ENCODE data around the gene NEURL3. TPM values are rescaled to one million over a fixed set of nuclear protein-coding genes. Genes with fewer than 3 reads are reported as not detected.
A peak's percentile ranks its signal among the peaks of the same experiment; 100 is the strongest.

NEURL3 gene
- total RNA-seq, 1 experiment from 2014 or later = not detected

GRCh38 chr2:96520697-96521096 lies 15.5 kb upstream of the NEURL3 start:
- in situ Hi-C loops (cut with HindIII; ENCODE audit: low pct_unique_long_range_greater_than_20kb, low sequenced_read_pairs) = no loop called here
- DNase-seq (ENCODE audit: low read depth, low spot score) = no peak

DNA sequence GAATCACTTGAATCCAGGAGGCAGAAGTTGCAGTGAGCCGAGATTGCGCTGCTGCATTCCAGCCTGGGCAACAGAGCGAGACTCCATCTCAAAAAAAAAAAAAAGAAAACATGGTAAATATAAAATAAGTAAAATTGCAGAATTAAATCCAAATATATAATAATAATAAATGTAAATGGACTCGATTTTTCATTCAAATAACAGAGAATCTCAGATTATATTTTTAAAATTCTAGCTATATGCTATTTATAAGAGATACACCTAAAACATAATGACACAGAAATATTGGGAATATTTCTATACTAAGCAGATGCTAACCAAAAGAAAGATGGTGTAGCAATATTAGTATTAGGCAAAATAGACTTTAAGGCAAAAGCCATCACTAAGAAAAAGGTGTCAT lies 15.1 kb upstream of the NEURL3 start:
- in situ Hi-C loops (cut with HindIII; ENCODE audit: low pct_unique_long_range_greater_than_20kb, low sequenced_read_pairs) = no loop called here
- no peak for DNase-seq (ENCODE audit: low read depth, low spot score)

DNA sequence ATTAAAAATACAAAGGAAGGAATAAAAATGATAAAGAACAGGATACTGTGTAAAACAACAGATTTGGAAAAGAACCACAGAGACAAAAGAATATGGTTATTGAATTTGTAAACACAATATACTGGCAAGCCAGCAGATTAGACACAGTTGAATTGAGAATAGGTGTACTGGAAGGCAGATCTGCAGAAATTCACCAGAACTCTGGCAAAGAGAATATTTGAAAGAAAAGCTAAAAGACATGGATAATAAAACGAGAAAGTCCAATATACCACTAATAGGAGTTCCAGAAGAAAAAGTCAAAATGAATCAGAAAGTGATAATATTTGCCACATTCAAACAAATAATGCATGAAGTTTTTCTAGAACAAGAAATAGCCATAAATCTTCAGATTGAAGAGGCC lies 11.9 kb upstream of the NEURL3 start:
- no peak for DNase-seq (ENCODE audit: low read depth, low spot score)
- in situ Hi-C loops (cut with HindIII; ENCODE audit: low pct_unique_long_range_greater_than_20kb, low sequenced_read_pairs) = no loop called here

GRCh38 chr2:96514521-96514920 lies 9.4 kb upstream of the NEURL3 start:
- DNase-seq (ENCODE audit: low read depth, low spot score) = no peak
- in situ Hi-C loops (cut with HindIII; ENCODE audit: low pct_unique_long_range_greater_than_20kb, low sequenced_read_pairs) = no loop called here

DNA sequence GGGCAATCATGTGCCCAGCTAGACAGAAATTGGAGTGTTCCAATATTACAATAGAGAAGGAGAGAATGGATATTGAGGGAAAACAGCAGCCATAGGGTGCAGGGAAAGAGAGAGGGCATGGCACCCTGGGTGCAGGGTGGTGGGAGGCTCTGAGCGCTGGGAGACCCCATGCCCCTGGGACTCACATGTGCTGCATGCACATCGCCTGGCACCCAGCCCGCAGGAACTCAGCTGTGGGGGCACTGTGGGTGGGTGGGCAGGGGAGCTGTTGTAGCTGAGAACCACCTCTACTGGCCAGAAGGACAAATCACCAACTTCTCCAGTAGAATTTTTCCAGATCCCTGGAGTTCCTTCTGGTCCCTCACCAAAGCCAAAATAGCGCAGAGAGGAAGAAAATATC lies 7.2 kb upstream of the NEURL3 start:
- DNase-seq (ENCODE audit: low read depth, low spot score) = no peak
- in situ Hi-C loops (cut with HindIII; ENCODE audit: low pct_unique_long_range_greater_than_20kb, low sequenced_read_pairs) = no loop called here

DNA sequence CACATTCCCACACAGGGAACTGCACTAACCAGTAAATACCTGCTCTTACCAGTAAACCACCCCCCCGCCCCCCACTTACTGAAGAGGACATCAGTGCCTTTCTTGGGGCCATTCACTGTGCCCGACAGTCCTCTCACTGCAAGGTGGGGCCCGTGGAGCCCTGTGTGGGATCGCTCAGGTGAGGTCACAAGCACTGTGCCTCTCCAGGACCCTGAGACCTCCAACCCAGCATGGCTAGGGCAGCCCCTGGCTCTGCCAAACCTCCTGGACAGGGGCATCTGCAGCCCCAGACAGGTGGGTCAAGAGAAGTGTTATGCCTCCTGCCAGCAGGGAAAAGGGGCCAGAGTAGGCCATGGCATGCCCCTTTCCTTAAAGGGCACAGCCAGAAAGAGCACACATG lies 6.7 kb upstream of the NEURL3 start:
- no peak for DNase-seq (ENCODE audit: low read depth, low spot score)
- in situ Hi-C loops (cut with HindIII; ENCODE audit: low pct_unique_long_range_greater_than_20kb, low sequenced_read_pairs) = no loop called here

GRCh38 chr2:96510931-96511595 lies 5.9 kb upstream of the NEURL3 start:
- DNase-seq (ENCODE audit: low read depth, low spot score) = no peak
- in situ Hi-C loops (cut with HindIII; ENCODE audit: low pct_unique_long_range_greater_than_20kb, low sequenced_read_pairs) = no loop called here

DNA sequence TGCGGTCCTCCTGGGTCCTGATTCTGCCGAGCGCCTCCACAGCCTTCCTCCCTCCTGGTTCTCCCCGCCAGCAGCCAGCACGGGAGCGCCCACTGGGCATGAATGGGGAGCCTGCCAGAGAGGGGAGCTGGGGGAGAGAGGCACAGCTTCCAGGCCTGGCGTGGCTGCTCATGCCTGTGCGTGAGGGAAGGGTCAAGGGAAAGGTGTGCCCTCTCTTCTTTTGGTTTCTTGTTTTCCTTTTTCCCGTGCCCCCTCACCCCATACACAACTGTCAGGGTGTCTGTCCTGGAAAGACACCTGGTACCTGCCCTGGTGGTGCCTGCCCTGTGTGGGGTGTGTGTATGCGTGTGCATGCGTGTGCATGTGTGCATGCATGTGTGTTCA lies 4.7 kb upstream of the NEURL3 start:
- no peak for DNase-seq (ENCODE audit: low read depth, low spot score)
- in situ Hi-C loops (cut with HindIII; ENCODE audit: low pct_unique_long_range_greater_than_20kb, low sequenced_read_pairs) = no loop called here

DNA sequence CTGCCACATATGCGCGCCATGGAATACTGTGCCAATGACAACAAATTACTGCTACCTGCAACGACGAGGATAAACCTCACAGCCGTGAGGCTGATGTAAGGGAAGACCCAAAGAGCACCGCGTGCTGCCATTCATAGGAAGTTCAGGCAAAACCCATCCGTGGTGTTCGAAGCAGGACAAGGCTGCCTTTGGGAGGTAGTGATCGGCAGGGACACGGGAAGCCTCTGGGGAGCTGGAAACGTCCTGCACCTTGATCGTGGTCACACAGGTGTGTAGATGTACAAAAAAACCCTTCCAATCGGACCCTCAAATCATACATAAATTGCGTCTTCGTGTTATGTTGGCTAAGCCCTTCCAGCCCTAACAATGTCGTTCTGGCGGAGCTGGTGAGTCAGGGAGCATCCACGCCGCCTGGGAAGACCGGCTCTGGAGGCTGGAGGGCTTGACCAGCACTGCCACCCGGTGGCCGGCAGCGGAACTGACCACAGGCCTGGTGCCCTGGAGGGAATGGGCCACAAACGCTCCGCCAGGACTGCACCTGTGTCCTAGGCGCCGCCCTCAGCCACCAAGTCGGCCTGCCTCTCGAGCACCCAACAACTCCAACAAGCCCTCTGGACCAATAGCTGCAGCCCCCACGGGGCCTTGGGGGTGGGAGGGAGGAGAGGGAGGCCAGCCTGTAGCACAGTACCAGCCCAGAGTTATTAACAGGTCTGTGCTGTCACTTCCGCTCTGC lies 4.1 kb upstream of the NEURL3 start:
- peak; percentile 79 for DNase-seq (ENCODE audit: low read depth, low spot score)
- in situ Hi-C loops (cut with HindIII; ENCODE audit: low pct_unique_long_range_greater_than_20kb, low sequenced_read_pairs) = no loop called here

DNA sequence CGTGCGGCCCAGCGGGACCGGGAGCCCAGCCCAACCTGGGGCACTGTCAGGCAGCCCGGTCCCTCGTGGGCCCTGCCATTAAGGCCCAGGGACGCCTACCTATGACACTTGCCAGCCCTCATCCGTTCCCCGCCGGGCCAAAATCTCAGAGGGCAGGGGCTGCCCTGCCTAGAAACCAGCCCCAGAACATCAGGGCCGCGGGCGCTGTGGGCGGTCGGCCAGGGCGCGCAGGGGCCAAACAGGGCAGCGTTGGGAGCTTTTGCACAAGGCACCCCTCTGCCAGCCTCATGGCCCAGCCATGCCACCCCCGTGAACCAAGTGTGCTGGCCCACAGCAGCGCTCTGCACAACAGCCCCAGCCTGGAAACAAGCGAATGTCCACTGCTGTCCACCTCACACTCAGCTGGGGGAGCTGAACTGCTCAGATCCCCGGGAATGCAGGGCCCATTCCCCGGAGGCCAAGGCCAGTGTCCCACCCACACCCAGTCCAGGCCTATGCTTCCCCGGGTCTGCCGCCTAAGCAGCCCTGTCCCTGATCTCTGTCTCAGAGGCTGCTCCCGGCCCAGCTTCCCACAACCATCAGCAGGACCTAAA lies 3.5 kb upstream of the NEURL3 start:
- DNase-seq (ENCODE audit: low read depth, low spot score) = no peak
- in situ Hi-C loops (cut with HindIII; ENCODE audit: low pct_unique_long_range_greater_than_20kb, low sequenced_read_pairs) = no loop called here

DNA sequence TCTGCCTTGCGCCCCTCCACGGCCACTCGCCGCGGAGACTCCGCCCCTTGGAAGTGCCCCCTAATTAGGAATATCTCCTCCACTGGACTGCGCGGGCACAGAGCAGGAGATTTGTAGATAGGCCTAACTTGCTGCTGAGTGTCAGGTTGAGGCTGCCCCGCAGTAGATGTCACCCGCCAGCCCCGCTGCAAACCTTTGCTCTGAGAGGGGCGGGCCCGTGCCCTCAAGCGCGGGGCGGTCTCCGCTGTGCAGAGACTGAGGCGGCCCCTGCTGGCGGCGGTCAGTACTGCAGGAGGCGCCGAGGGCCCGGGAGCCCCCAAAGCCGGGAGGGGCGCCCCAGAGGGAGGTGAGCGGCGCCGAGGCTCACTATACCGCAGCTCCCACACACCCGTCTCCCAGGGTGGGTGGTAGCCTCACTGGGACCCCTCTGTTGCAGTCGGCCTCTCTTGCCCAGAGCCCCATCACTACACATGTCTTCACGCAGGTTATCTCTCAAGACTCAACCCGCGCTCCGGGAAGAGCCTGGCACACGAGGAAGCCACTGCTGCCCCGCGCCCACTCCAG lies 2.9 kb upstream of the NEURL3 start:
- DNase-seq (ENCODE audit: low read depth, low spot score) = peak; percentile 60
- in situ Hi-C loops (cut with HindIII; ENCODE audit: low pct_unique_long_range_greater_than_20kb, low sequenced_read_pairs) = no loop called here

DNA sequence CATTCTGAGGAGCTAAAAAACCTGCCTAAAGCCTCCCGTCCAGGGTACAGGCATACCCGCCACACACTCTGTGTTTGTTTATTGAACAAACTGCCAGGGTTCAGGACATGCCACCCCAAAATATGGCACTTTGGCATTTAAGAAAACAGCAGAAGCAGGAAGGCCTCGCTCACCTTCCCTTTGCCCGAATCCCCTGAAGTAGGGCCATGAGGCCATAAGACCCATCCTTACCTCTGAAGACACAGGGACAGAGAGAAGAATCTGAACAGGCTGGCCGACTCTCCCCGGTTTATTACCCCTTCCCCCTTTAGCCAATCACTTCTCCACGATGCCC lies 1.7 kb upstream of the NEURL3 start:
- in situ Hi-C loops (cut with HindIII; ENCODE audit: low pct_unique_long_range_greater_than_20kb, low sequenced_read_pairs) = no loop called here
- DNase-seq (ENCODE audit: low read depth, low spot score) = no peak

GRCh38 chr2:96506016-96506906 lies 1.1 kb upstream of the NEURL3 start:
- DNase-seq (ENCODE audit: low read depth, low spot score) = no peak
- in situ Hi-C loops (cut with HindIII; ENCODE audit: low pct_unique_long_range_greater_than_20kb, low sequenced_read_pairs) = no loop called here

DNA sequence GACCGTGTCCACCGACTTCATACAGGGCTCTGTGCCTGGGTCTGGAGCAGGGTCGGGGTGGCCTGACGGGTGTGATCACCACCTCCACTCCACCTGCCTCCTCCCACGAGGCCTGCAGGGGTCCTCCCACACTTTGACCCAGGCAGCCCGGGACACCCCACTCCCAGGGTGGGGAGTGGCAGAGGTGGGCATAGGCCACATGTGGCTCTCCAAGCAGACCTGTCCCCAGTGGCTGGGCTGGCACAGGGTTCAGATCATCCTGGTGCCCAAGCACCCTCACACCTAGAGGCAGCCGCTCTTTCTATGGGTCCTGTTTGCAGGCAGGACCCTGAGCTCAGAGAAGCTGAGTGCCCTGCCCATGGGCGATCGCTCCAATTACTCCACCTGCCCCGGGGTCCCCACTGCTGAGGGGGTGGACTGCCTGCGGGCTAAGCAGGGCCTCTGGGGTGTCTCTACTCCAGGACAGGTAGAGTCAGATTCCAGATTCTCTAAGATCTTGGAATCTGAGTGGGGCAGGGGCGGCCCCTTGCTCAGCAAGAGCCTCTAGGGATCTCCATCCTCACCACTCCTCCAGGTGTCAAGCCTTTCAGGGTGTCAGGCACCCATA lies 1.4 kb downstream of the NEURL3 start:
- DNase-seq (ENCODE audit: low read depth, low spot score) = no peak

GRCh38 chr2:96502891-96503636 lies 2.1 kb downstream of the NEURL3 start:
- in situ Hi-C loops (cut with HindIII; ENCODE audit: low pct_unique_long_range_greater_than_20kb, low sequenced_read_pairs) = no loop called here

More for the DNA sequence above, 1.4 kb downstream of the NEURL3 start:
- in situ Hi-C loops (cut with HindIII; ENCODE audit: low pct_unique_long_range_greater_than_20kb, low sequenced_read_pairs) = no loop called here

DNA sequence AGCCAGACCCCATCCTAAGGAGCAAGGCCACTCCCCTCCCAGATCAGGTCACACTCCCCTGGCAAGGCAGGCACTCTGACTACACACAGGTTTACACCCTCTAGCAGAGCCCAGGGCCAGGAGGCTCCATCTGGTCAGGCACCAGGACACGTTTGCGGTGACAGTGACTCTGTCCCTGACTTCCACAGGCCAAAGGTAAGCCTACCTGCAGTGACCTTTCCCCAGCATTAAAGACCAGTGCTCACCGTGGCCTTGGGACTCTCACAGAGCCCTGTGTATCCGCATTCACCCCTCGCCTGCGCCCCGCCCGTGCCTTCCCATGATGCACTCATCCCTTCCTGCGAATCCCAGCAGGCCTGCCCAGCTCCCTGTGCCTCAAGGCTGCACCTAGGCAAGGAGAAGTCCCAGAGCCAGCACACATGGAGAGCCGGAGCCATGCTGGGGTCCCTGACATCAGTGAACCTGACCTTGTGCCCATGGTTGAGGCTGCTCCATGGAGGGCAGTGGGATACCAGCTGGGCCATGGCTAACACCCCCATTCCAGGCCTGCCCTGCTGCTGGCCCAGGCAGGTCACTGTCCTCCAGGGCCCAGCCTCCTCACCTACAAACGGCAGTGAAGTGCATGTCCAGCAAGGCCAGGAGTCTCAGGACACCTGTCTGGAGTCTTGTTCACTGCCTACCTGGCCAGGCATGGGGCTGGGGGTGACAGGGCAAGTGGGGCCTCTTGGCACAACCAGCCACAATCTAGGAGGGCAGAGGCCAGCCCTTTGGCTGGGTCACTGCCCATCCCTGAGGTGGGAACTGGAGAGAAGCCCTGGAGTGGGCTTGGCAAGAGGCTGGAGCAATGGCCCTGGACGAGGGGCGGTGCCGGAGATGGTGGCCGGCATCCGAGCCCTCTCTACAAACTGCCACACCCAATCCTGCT lies 3.0 kb downstream of the NEURL3 start:
- DNase-seq (ENCODE audit: low read depth, low spot score) = no peak
- in situ Hi-C loops (cut with HindIII; ENCODE audit: low pct_unique_long_range_greater_than_20kb, low sequenced_read_pairs) = no loop called here

More at GRCh38 chr2:96502891-96503636, 2.1 kb downstream of the NEURL3 start:
- no peak for DNase-seq (ENCODE audit: low read depth, low spot score)
